KMS-11 (cell line): ENCODE measurements around the gene GLCE.

ENCODE experiments used
- H2AFZ ChIP-seq: fragments of 200-600 bp; sonication (generic); 2 replicates; pipeline ENCODE4 v1.6.1; 2016; ENCODE audit warnings: antibody characterized with exemption, mixed run types, low read depth
- H3K27ac ChIP-seq: fragments of 200-600 bp; sonication (generic); 2 replicates; pipeline ENCODE4 v1.6.1; 2016; ENCODE audit warnings: mild to moderate bottlenecking, mixed run types
- H3K27me3 ChIP-seq: fragments of 200-600 bp; sonication (generic); 2 replicates; pipeline ENCODE4 v1.6.1; 2017; ENCODE audit warnings: mild to moderate bottlenecking, low read depth, mixed run types, moderate library complexity; ENCODE audit not compliant: insufficient read depth
- H3K36me3 ChIP-seq: fragments of 200-600 bp; sonication (generic); 2 replicates; pipeline ENCODE4 v1.6.1; 2017; ENCODE audit warnings: mild to moderate bottlenecking, mixed run types; ENCODE audit not compliant: insufficient read depth
- H3K4me1 ChIP-seq: fragments of 200-600 bp; sonication (generic); 2 replicates; pipeline ENCODE4 v1.6.1; 2016; ENCODE audit warnings: mild to moderate bottlenecking, low read depth, mixed run types; ENCODE audit not compliant: poor library complexity, severe bottlenecking
- H3K4me2 ChIP-seq: fragments of 200-600 bp; sonication (generic); 2 replicates; pipeline ENCODE4 v1.7.0; 2016; ENCODE audit warnings: mild to moderate bottlenecking, mixed run types
- H3K4me3 ChIP-seq: fragments of 200-600 bp; sonication (generic); IDR thresholded peaks from 2 replicates; pipeline ENCODE4 v1.6.1; 2017; ENCODE audit warnings: low read depth, low read length, mixed read lengths; ENCODE audit not compliant: insufficient read depth
- H3K79me2 ChIP-seq: fragments of 200-600 bp; sonication (generic); 2 replicates; pipeline ENCODE4 v1.6.1; 2016; ENCODE audit warnings: low read depth, mixed run types; ENCODE audit not compliant: insufficient read depth
- H3K9ac ChIP-seq: fragments of 200-600 bp; sonication (generic); 2 replicates; pipeline ENCODE4 v1.6.1; 2016; ENCODE audit warnings: mild to moderate bottlenecking, mixed run types
- H4K20me1 ChIP-seq: fragments of 200-600 bp; sonication (generic); 2 replicates; pipeline ENCODE4 v1.6.1; 2016; ENCODE audit warnings: mild to moderate bottlenecking, mixed run types; ENCODE audit not compliant: insufficient read depth
- TF ChIP-seq, protein P1 (sequence below): fragments of 200-600 bp; sonication (generic); conservative IDR thresholded peaks from 2 replicates; pipeline ENCODE4 v1.6.1; 2017; ENCODE audit warnings: low read depth, mild to moderate bottlenecking, antibody characterized with exemption, low read length, moderate library complexity, mixed read lengths

Gene GLCE

DNA sequence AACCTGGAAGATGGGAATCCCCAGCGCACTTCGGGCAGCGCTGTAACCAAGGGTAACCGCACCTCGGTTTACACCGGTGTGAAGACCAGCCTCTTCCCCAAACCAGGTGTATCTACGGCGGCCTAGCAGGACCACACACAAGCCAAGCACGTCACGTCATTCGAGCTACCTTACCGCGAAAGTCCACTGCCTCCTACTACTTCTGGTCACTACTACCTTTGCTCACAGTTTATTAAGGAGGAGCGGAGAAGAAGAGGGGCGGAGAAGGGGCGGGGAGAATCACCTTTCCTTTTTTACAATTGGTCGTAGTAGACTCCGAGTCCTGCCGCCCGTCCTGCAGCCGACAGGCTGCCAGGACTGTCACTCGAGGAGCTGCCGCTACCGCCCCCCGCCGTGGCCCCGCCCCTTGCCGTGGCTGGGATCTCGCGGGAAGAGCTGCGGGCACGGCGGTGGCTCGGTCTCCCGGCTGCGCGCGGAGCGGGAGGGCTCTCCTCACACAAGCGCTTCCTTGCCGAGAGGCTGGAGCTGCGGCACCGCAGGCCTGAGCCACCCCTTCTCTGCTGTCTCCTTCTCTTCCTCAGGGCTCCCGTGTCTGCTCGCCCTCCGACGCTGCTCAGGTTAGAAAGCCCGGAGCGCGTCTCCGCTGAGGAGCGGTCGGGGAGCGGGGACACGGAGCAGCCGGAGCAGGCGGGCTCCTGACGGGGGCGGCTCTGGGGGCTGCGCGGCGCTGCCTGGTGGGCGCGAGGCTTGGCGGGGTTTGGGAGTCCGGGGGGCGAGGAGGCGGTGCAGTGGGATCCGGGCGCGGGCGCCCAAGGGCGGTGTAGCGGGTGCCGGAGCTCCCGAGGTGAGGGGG is at the start of gene GLCE:
Gene GLCE, plus strand, starts transcription at position 495 of the 853 bp plus-strand sequence. CDS start 95,172 bp downstream, outside the sequence.
- H3K79me2 ChIP-seq: peaks cover 8% of the 10 kb centered on the region; the same call in 1 of the 2 replicates
- no peaks in the 10 kb centered on the region; the same call in 1 of the 2 replicates for H4K20me1 ChIP-seq
- H3K4me1 ChIP-seq: peaks cover 9% of the 10 kb centered on the region
- peak within 1 kb of the TSS; percentile 82 for H3K4me2 ChIP-seq
- H2AFZ ChIP-seq: peak within 1 kb of the TSS; percentile 84
- H3K27me3 ChIP-seq: no peaks in the 10 kb centered on the region
- H3K36me3 ChIP-seq: no peaks in the 10 kb centered on the region
- H3K9ac ChIP-seq: peak within 1 kb of the TSS; percentile 76
- H3K4me3 ChIP-seq: no peak within 1 kb of the TSS
- TF ChIP-seq, protein P1, sequence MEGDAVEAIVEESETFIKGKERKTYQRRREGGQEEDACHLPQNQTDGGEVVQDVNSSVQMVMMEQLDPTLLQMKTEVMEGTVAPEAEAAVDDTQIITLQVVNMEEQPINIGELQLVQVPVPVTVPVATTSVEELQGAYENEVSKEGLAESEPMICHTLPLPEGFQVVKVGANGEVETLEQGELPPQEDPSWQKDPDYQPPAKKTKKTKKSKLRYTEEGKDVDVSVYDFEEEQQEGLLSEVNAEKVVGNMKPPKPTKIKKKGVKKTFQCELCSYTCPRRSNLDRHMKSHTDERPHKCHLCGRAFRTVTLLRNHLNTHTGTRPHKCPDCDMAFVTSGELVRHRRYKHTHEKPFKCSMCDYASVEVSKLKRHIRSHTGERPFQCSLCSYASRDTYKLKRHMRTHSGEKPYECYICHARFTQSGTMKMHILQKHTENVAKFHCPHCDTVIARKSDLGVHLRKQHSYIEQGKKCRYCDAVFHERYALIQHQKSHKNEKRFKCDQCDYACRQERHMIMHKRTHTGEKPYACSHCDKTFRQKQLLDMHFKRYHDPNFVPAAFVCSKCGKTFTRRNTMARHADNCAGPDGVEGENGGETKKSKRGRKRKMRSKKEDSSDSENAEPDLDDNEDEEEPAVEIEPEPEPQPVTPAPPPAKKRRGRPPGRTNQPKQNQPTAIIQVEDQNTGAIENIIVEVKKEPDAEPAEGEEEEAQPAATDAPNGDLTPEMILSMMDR: no peak
- H3K27ac ChIP-seq: peak within 1 kb of the TSS; percentile 26; the same call in 1 of the 2 replicates

DNA sequence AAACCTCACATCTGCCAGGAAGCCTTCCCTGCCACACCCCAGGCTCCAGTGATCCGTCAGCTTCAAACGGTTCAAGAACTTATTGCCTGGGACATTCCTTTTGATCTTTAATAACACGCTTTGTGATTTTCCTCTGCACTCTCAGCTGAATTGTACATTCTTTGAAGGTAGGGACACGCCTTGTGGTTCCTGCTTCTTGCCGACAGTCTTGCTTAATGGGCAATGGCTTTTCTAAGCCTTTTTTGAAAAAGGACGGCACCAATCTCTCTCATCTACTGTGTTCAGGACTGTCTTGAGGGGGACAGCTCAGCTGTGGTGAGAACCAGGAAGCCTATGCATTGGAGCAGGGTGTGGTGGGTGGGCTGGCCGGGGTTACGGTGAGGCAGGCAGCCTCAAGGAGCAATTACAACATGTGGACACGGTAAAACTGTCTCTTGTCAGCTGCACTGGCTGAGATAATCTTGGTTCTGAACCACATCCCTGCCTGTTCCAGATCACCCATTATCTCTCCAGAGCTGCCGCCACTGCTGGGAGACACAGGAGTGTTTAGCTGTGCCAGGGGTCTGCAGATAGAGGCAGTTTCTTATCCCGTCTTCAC is 46.0 kb upstream of the GLCE start:
- Histone ChIP-seq H3K4me2 (no peak overlapping the region), H3K27me3 (no peaks in the 10 kb centered on the region), H3K79me2 (no peaks in the 10 kb centered on the region), H3K4me1 (no peaks in the 10 kb centered on the region), H3K36me3 (no peaks in the 10 kb centered on the region), H2AFZ (no peak overlapping the region), H3K27ac (no peak overlapping the region), H3K9ac (no peak overlapping the region), H4K20me1 (no peaks in the 10 kb centered on the region), H3K4me3 (no peak overlapping the region)
- TF ChIP-seq, protein P1: no peak

DNA sequence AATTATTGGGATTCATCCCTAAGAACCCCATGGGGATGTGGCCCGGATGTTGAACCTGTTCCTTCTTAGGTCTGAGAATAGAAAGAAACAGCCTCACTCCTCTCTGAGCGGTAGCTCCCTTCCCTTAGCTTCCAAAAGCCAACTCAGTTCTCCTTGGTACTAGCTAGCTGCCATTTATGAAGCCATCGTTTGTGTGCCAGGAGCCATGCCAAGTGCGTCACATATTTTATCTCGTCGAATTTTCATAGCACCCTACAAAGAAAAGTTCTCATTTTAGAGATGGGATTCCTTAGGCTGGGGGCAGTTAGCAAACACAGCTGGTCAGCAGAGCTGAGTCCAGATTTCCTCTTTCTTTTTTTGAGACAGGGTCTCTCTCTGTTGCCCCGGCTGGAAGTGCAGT is 45.4 kb upstream of the GLCE start:
- Histone ChIP-seq H3K4me2 (no peak overlapping the region), H2AFZ (no peak overlapping the region), H3K4me3 (no peak overlapping the region), H3K27ac (no peak overlapping the region), H3K36me3 (no peaks in the 10 kb centered on the region), H4K20me1 (no peaks in the 10 kb centered on the region), H3K4me1 (no peaks in the 10 kb centered on the region), H3K79me2 (no peaks in the 10 kb centered on the region), H3K27me3 (no peaks in the 10 kb centered on the region), H3K9ac (no peak overlapping the region)
- TF ChIP-seq, protein P1: no peak

DNA sequence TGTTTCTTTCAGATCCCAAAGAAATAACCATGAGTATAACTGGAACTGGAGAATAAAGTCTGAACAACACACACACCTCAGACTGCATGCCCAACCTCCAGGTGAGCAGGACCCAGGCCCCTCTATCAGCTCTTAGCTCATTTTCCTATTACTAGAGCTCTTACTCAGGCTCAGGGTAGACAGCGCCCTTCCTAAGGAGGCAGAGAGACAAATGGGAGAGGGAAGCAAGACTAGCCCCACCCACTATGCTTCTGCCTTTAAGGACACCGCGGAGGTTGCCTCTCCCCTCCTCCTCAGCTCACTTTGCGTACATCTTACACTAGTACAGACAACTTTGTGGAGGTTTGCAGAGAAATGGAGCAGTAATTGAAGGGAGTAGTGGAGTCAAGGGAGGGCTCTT is 44.0 kb upstream of the GLCE start:
- Histone ChIP-seq H3K4me2 (no peak overlapping the region), H3K79me2 (no peaks in the 10 kb centered on the region), H3K9ac (no peak overlapping the region), H3K27me3 (no peaks in the 10 kb centered on the region), H3K27ac (no peak overlapping the region), H3K36me3 (no peaks in the 10 kb centered on the region), H2AFZ (no peak overlapping the region), H4K20me1 (no peaks in the 10 kb centered on the region), H3K4me1 (no peaks in the 10 kb centered on the region), H3K4me3 (no peak overlapping the region)
- TF ChIP-seq, protein P1: no peak
